ENCODE measurements around the gene ACTG2. TPM values are rescaled to one million over a fixed set of nuclear protein-coding genes. Genes with fewer than 3 reads are reported as not detected.

Gene ACTG2
- total and polyA plus RNA-seq, 4 donors = 0.46 to 9.0 (median 4.3) TPM

- TF ChIP-seq RXRA (IDR thresholded peaks at IDR 0.05) = no peak
- H3K9ac ChIP-seq (ENCODE audit: low read depth in 1 of 2, low read length in 2 of 2) = no peak overlapping the region
- H3K4me3 ChIP-seq (ENCODE audit: low read depth in 1 of 3, low read length in 3 of 3) = no peak overlapping the region
- H3K36me3 ChIP-seq (ENCODE audit: control insufficient read depth in 4 of 4, insufficient read depth in 3 of 4, low read depth in 1 of 4, low read length in 3 of 4) = peaks cover 0 to 6% (median 5%) of the 10 kb centered on the region in 4 donors
- DNase-seq (ENCODE audit: low spot score) = no peak
- H3K9me3 ChIP-seq (ENCODE audit: control insufficient read depth in 4 of 4, low read length in 3 of 4) = peaks cover 0 to 4% (median 0%) of the 10 kb centered on the region in 4 donors
- 85% methylated on average over 2 of the region's 2 CpGs for WGBS
- H3K27ac ChIP-seq (ENCODE audit: low read depth in 1 of 2, low read length in 2 of 2) = no peak overlapping the region
- no peaks in the 10 kb centered on the region for H3K4me1 ChIP-seq (ENCODE audit: control insufficient read depth in 4 of 4, insufficient read depth in 4 of 4, low read length in 3 of 4)
- H3K27me3 ChIP-seq (ENCODE audit: control insufficient read depth in 4 of 4, insufficient read depth in 4 of 4, low read length in 3 of 4) = no peaks in the 10 kb centered on the region
Observed at GRCh38 chr2:73964223-73964622, 71.4 kb downstream of the ACTG2 start.

GRCh38 chr2:73965053-73965452, 72.2 kb downstream of the ACTG2 start:
- H3K4me3 ChIP-seq (ENCODE audit: low read depth in 1 of 3, low read length in 3 of 3) = no peak overlapping the region
- DNase-seq (ENCODE audit: low spot score) = no peak
- no peak overlapping the region for H3K27ac ChIP-seq (ENCODE audit: low read depth in 1 of 2, low read length in 2 of 2)
- no peak overlapping the region for H3K9ac ChIP-seq (ENCODE audit: low read depth in 1 of 2, low read length in 2 of 2)
- H3K4me1 ChIP-seq (ENCODE audit: control insufficient read depth in 4 of 4, insufficient read depth in 4 of 4, low read length in 3 of 4) = peaks cover 0 to 2% (median 0%) of the 10 kb centered on the region in 4 donors
- peaks cover 0 to 4% (median 0%) of the 10 kb centered on the region in 4 donors for H3K9me3 ChIP-seq (ENCODE audit: control insufficient read depth in 4 of 4, low read length in 3 of 4)
- H3K36me3 ChIP-seq (ENCODE audit: control insufficient read depth in 4 of 4, insufficient read depth in 3 of 4, low read depth in 1 of 4, low read length in 3 of 4) = no peaks in the 10 kb centered on the region
- whole genome bisulfite sequencing = 91% methylated on average over 3 of the region's 3 CpGs
- H3K27me3 ChIP-seq (ENCODE audit: control insufficient read depth in 4 of 4, insufficient read depth in 4 of 4, low read length in 3 of 4) = no peaks in the 10 kb centered on the region
- no peak for TF ChIP-seq YY1 (IDR thresholded peaks at IDR 0.05)

GRCh38 chr2:73968357-73968937, 75.6 kb downstream of the ACTG2 start:
- Histone ChIP-seq H3K4me1 (ENCODE audit: control insufficient read depth in 4 of 4, insufficient read depth in 4 of 4, low read length in 3 of 4) (peaks cover 0 to 11% (median 1%) of the 10 kb centered on the region in 4 donors), H3K27me3 (ENCODE audit: control insufficient read depth in 4 of 4, insufficient read depth in 4 of 4, low read length in 3 of 4) (no peaks in the 10 kb centered on the region)
- WGBS = 91% methylated on average over 8 of the region's 8 CpGs

More at GRCh38 chr2:73968357-73968937, 75.6 kb downstream of the ACTG2 start:
- DNase-seq (ENCODE audit: low spot score) = no peak
- Histone ChIP-seq H3K9me3 (ENCODE audit: control insufficient read depth in 4 of 4, low read length in 3 of 4) (no peaks in the 10 kb centered on the region), H3K9ac (ENCODE audit: low read depth in 1 of 2, low read length in 2 of 2) (no peak overlapping the region), H3K36me3 (ENCODE audit: control insufficient read depth in 4 of 4, insufficient read depth in 3 of 4, low read depth in 1 of 4, low read length in 3 of 4) (no peaks in the 10 kb centered on the region), H3K4me3 (ENCODE audit: low read depth in 1 of 3, low read length in 3 of 3) (no peak overlapping the region), H3K27ac (ENCODE audit: low read depth in 1 of 2, low read length in 2 of 2) (no peak overlapping the region)
- TF ChIP-seq JUND (IDR thresholded peaks at IDR 0.05) (no peak), HNF4A (conservative IDR thresholded peaks at IDR 0.05) (no peak), SP1 (IDR thresholded peaks at IDR 0.05) (no peak), RAD21 (IDR thresholded peaks at IDR 0.05) (no peak), RXRA (IDR thresholded peaks at IDR 0.05) (no peak), FOXA2 (IDR thresholded peaks at IDR 0.05) (no peak), REST (IDR thresholded peaks at IDR 0.05) (no peak), NR2F2 (IDR thresholded peaks at IDR 0.05) (no peak), ZBTB33 (IDR thresholded peaks at IDR 0.05) (no peak), YY1 (IDR thresholded peaks at IDR 0.05) (no peak), EGR1 (IDR thresholded peaks at IDR 0.05; ENCODE audit: low read depth in 2 of 2) (no peak), FOXA1 (IDR thresholded peaks at IDR 0.05) (no peak), TAF1 (conservative IDR thresholded peaks at IDR 0.05) (no peak), MAX (IDR thresholded peaks at IDR 0.05) (no peak), GABPA (IDR thresholded peaks at IDR 0.05 in 1 of 2, conservative IDR thresholded peaks at IDR 0.05 in 1 of 2) (no peak), HNF4G (IDR thresholded peaks at IDR 0.05) (no peak), ATF3 (IDR thresholded peaks at IDR 0.05) (no peak)
